Testis (tissue), 3 donors: ENCODE results near the gene ATP6AP2. TPM values are rescaled to one million over a fixed set of nuclear protein-coding genes. Genes with fewer than 3 reads are reported as not detected.

Experiments used
- DNase-seq: peaks from one replicate; pipeline ENCODE4 v3.0.0-alpha.2; 2019
- H3K27ac ChIP-seq, 2 donors: fragments of 200-600 bp; sonication (generic); one replicate each; pipeline ENCODE4 v1.5.1; 2019
- H3K27me3 ChIP-seq: fragments of 200-600 bp; sonication (generic); one replicate; pipeline ENCODE4 v1.5.1; 2019
- H3K36me3 ChIP-seq: fragments of 200-600 bp; sonication (generic); one replicate; pipeline ENCODE4 v1.5.1; 2017; ENCODE audit warnings: low read depth; ENCODE audit errors: missing control alignments
- H3K4me1 ChIP-seq: fragments of 200-600 bp; sonication (generic); one replicate; pipeline ENCODE4 v1.5.1; 2019
- H3K4me3 ChIP-seq, 2 donors: fragments of 200-600 bp; sonication (generic); one replicate each; pipeline ENCODE4 v1.5.1; 2017 to 2019
- H3K9me3 ChIP-seq: fragments of 200-600 bp; sonication (generic); one replicate; pipeline ENCODE4 v1.5.1; 2017
- CTCF ChIP-seq, 3 experiments: fragments of 450-650 bp in 2 of 3; fragments of 200-600 bp in 1 of 3; sonication (generic) in 1 of 3; IDR thresholded peaks; one replicate each; pipeline ENCODE4 v1.5.1; 2016 to 2019; ENCODE audit warnings: antibody characterized with exemption in 3 of 3, mild to moderate bottlenecking in 2 of 3, moderate library complexity in 1 of 3
- POLR2A ChIP-seq: fragments of 450-650 bp; IDR thresholded peaks from one replicate; pipeline ENCODE4 v1.6.1; 2017; ENCODE audit warnings: antibody characterized with exemption, mild to moderate bottlenecking, moderate library complexity
- WGBS, 2 donors: methylation state at CpG; one replicate each; pipeline ENCODE4 v1.1.5; 2018; 5-methylcytosine and 5-hydroxymethylcytosine counted together
- intact Hi-C: fragments of 100-400 bp; cut with DNase I; formaldehyde crosslinking; loops from one replicate; pipeline ENCODE4 v1.15.1; 2023; ENCODE audit warnings: low total_unique reads
- polyA plus RNA-seq: library from polyadenylated mRNA; stranded (reverse); fragments of 350-450 nt; fragmentation: Illumina TruSeq; extraction: RNeasy Lipid Tissue Mini Kit (QIAGEN cat#74804); gene quantifications from one replicate; pipeline ENCODE4 v1.2.3, GENCODE V29; 2014; ENCODE audit warnings: low read depth, low replicate concordance; ENCODE audit not compliant: insufficient read depth
- total RNA-seq, 2 donors: library from RNA; depleted of rRNA; stranded (reverse); fragments of >200 nt; gene quantifications; one replicate each; pipeline ENCODE4 v1.2.3, GENCODE V29; 2016

Gene ATP6AP2
- total and polyA plus RNA-seq, 3 donors from 2014 or later, result 72.4 to 79.2 (median 76.4) TPM

GRCh38 chrX:40622479-40623138 is 41.8 kb downstream of the ATP6AP2 start:
- no peaks in the 10 kb centered on the region for H3K9me3 ChIP-seq
- TF ChIP-seq CTCF (IDR thresholded peaks at IDR 0.05) (no peak), POLR2A (no peak)
- no peaks in the 10 kb centered on the region for H3K27me3 ChIP-seq
- no peak overlapping the region for H3K27ac ChIP-seq
- no peaks in the 10 kb centered on the region for H3K36me3 ChIP-seq
- H3K4me1 ChIP-seq, result no peaks in the 10 kb centered on the region
- H3K4me3 ChIP-seq, result peak overlapping the region in 1 of 2 donors; percentile 15
- DNase-seq, result no peak
- intact Hi-C loops, result no loop called here
- WGBS, 2 donors, result 52 to 53% methylated on average over 13 to 14 of the region's 18 CpGs

- Histone ChIP-seq H3K27ac (no peak within 1 kb of the TSS), H3K9me3 (no peaks in the 10 kb centered on the region), H3K4me3 (peak within 1 kb of the TSS in 1 of 2 donors; percentile 15), H3K27me3 (no peaks in the 10 kb centered on the region), H3K36me3 (no peaks in the 10 kb centered on the region), H3K4me1 (no peaks in the 10 kb centered on the region)
- no peak for TF ChIP-seq CTCF (IDR thresholded peaks at IDR 0.05)
- intact Hi-C loops, result no loop called here
- 61 to 68% methylated on average over 20 to 38 of the region's 38 CpGs for WGBS, 2 donors
- DNase-seq, result peak; percentile 36
These were observed 42.4 kb downstream of the ATP6AP2 start, which contains the start of gene MPC1L for GRCh38 chrX:40623139-40623536. MPC1L (plus strand) TSS chrX:40623428; CDS start chrX:40623566, 138 bp downstream.

- Histone ChIP-seq H3K9me3 (no peaks in the 10 kb centered on the region), H3K36me3 (no peaks in the 10 kb centered on the region), H3K4me3 (peak overlapping the region in 1 of 2 donors; percentile 15), H3K27ac (no peak overlapping the region), H3K27me3 (no peaks in the 10 kb centered on the region), H3K4me1 (no peaks in the 10 kb centered on the region)
- 38 to 78% methylated on average over 1 to 21 of the region's 32 CpGs for WGBS, 2 donors
- DNase-seq, result no peak
- intact Hi-C loops, result no loop called here
- TF ChIP-seq POLR2A, result no peak
- no peak for TF ChIP-seq CTCF (IDR thresholded peaks at IDR 0.05)
These were observed 42.9 kb downstream of the ATP6AP2 start for GRCh38 chrX:40623665-40624064.

- Histone ChIP-seq H3K36me3 (no peaks in the 10 kb centered on the region), H3K4me1 (no peaks in the 10 kb centered on the region), H3K9me3 (no peaks in the 10 kb centered on the region), H3K4me3 (no peak overlapping the region), H3K27me3 (no peaks in the 10 kb centered on the region), H3K27ac (no peak overlapping the region)
- no peak for TF ChIP-seq POLR2A
- no peak for TF ChIP-seq CTCF (IDR thresholded peaks at IDR 0.05)
- no peak for DNase-seq
- WGBS, 2 donors, result 71 to 79% methylated on average over 4 of the region's 4 CpGs
- intact Hi-C loops, result no loop called here
These were observed 44.5 kb downstream of the ATP6AP2 start for GRCh38 chrX:40625294-40625693.

- Histone ChIP-seq H3K4me3 (no peak overlapping the region), H3K9me3 (no peaks in the 10 kb centered on the region), H3K4me1 (no peaks in the 10 kb centered on the region), H3K27ac (no peak overlapping the region), H3K36me3 (no peaks in the 10 kb centered on the region), H3K27me3 (no peaks in the 10 kb centered on the region)
- TF ChIP-seq CTCF (IDR thresholded peaks at IDR 0.05) (no peak), POLR2A (no peak)
- DNase-seq, result no peak
- intact Hi-C loops, result no loop called here
- WGBS, 2 donors, result 88 to 95% methylated on average over 2 to 5 of the region's 5 CpGs
These were observed 47.7 kb downstream of the ATP6AP2 start for GRCh38 chrX:40628506-40628905.
